Astrocyte of the cerebellum (primary cell): ENCODE measurements around the gene ISCA2.

Experiments used
- DNase-seq: peaks from one replicate; pipeline ENCODE4 v3.0.0-alpha.2; 2011; ENCODE audit warnings: low read depth
- H3K4me3 ChIP-seq: 2 replicates; pipeline ENCODE4 v1.5.1; 2011; ENCODE audit warnings: mild to moderate bottlenecking, low read depth, low read length, moderate library complexity
- in situ Hi-C: cut with HindIII; loops from 2 replicates; pipeline ENCODE4 v1.10.0; 2017; ENCODE audit warnings: low sequenced_read_pairs
- TF ChIP-seq, protein P1 (sequence below): IDR thresholded peaks from 2 replicates; pipeline ENCODE4 v1.5.1; 2012; ENCODE audit warnings: low read length, low read depth, moderate library complexity, mild to moderate bottlenecking; ENCODE audit errors: missing control alignments

ISCA2 gene

DNA sequence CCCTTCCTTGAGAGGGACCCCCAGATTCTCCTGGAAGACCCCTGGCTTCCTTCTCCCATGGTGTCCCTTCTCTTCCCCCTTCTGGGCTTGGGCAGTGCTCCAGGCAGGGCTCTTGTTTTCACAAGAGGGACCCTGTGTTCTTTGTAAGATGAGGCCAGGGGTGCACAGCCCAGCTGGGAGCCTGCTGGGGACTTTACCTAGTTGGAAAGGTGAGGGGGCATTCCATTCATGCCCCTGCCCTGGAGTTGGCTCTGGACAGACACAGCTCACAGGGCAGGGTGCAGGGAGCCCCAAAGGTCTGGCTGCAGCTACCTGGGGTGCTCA is 31.2 kb downstream of the ISCA2 start:
- in situ Hi-C loops: no loop called here
- TF ChIP-seq, protein P1, sequence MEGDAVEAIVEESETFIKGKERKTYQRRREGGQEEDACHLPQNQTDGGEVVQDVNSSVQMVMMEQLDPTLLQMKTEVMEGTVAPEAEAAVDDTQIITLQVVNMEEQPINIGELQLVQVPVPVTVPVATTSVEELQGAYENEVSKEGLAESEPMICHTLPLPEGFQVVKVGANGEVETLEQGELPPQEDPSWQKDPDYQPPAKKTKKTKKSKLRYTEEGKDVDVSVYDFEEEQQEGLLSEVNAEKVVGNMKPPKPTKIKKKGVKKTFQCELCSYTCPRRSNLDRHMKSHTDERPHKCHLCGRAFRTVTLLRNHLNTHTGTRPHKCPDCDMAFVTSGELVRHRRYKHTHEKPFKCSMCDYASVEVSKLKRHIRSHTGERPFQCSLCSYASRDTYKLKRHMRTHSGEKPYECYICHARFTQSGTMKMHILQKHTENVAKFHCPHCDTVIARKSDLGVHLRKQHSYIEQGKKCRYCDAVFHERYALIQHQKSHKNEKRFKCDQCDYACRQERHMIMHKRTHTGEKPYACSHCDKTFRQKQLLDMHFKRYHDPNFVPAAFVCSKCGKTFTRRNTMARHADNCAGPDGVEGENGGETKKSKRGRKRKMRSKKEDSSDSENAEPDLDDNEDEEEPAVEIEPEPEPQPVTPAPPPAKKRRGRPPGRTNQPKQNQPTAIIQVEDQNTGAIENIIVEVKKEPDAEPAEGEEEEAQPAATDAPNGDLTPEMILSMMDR: no peak
- no peak for DNase-seq
- no peak overlapping the region for H3K4me3 ChIP-seq

DNA sequence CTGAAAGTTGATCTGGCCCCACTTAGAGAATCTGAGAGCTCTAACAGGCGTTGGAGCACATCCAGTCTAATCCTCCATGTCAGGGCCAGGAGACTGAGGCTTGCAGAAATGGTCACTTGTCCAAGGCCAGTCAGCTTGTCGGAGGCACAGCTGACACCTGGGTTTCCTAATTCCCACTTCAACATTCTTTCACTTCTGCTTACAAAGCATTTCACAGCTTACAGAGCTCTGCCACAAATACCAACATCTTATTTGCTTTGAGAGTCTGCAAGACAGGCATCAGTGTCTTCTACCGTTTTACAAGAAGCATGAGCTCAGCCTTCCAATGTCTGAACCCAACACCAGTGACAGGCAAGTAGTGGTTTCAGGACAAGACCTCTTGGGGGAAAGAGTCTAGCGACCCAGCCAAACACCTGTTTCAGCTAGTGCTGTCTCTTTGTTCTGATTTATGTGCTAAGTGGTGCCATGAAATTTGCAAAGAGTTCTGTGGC is 31.8 kb downstream of the ISCA2 start:
- no peak overlapping the region for H3K4me3 ChIP-seq
- TF ChIP-seq, protein P1: no peak
- in situ Hi-C loops: no loop called here
- DNase-seq: no peak

DNA sequence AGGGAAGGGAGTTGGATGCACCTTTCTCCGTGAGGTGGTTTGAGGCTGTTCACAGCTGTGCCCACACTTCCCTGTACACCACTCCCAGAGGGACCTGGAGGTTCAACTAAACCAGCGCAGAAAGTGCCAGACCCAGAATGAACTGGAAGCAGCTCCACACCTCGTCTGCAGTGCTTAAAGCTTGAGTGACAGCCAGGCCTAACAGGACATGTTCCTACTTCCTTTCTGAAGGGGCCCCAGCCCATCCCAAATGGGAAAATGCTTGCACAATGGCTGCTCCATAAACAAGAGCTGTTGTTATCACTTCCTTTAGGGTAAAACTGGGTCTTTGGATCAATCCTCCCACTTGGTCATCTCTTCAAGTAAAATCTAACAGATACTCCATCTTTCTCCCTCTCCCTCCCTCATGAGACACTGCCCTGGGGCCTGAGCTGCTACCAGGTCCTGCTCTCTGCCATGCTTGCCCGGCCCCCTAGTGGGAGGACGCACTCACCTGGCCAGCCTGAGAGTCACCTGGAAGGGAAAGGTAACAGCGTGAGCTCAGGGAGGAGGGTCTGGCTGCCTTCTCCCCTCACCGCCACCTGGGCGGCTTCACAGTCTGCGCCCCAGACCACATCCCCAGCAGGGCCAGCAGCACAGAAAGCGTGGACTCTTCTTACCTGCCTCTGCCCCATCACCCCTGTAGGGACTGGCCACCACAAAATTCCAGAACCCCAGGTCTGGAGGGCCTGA is 33.5 kb downstream of the ISCA2 start:
- in situ Hi-C loops: no loop called here
- no peak overlapping the region for H3K4me3 ChIP-seq
- DNase-seq: no peak
- TF ChIP-seq, protein P1: no peak

DNA sequence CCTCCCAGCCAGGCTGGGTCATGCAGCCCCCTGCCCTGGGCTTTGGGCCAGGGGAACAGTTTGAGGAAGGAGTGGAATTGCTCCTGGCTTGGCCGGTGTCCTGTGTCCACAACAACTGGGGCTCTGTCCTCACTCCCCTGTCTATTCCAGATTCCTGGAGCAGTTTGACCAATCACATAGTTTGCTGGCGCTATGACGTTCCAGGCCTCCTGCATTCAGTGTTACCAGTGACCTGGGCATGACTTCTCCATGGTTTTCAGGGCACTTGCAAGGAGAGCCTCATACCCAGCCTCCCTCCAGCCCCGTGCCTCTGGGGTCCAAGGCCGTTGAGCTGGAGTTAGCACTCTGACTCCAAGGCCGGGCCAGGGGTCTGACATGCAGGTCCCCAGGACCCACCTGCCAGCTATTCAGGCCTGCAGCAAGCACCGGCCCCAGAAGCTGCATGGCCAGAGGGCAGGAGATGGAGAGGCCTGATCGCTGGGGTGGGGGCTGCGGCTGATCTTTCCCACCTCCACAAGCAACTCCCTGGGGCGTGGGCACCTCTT is 34.2 kb downstream of the ISCA2 start:
- in situ Hi-C loops: no loop called here
- no peak overlapping the region for H3K4me3 ChIP-seq
- TF ChIP-seq, protein P1: no peak
- no peak for DNase-seq

DNA sequence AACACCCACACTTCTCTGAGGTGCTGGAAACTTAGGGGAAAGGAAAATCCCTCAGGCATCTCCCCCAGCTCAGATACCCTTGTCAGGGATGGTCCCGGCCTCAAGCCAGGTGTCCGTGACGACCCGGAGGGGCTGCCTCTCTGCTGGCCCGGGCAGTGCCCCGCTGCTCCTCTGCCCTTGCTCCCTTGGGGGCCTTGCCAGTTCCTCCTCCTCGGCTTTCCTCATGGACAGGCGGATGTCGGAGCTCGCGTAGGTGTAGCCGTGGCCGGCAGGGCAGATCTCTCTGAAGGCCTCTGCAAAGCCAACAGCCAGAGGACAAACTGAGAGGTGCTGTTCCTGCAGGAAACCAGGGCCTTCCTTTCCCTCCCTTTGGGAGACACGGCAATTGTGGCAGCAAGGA is 34.8 kb downstream of the ISCA2 start:
- in situ Hi-C loops: no loop called here
- H3K4me3 ChIP-seq: no peak overlapping the region
- TF ChIP-seq, protein P1: no peak
- DNase-seq: no peak

DNA sequence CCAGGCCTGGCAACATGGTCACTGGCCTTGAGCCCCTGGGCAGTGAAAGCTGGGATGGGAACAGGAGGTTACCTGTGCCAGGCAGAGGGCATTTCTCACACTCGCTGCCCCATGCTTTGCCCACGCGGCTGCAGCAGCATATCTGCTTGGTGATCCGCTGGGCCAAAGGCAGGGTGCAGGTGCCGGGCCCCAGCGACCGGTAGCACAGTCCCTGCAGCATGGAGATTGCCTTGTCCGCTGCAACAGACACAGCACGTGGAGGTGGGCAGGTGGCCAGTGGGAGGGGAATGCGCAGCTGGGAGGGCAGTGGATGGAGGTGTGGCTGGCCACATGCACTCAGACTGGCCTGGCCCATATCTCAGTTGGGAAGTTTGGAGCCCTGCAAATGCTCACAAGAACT is 35.3 kb downstream of the ISCA2 start:
- no peak overlapping the region for H3K4me3 ChIP-seq
- no peak for DNase-seq
- TF ChIP-seq, protein P1: no peak
- in situ Hi-C loops: no loop called here
